Camera-type eye (tissue), 1 donor: ENCODE data around the gene GCNT2. TPM values are rescaled to one million over a fixed set of nuclear protein-coding genes. Genes with fewer than 3 reads are reported as not detected.

ENCODE experiments used
- total RNA-seq: library from RNA; depleted of rRNA; stranded (reverse); fragments of >200 nt; gene quantifications from one replicate; pipeline ENCODE4 v1.2.3, GENCODE V29; 2014

GCNT2 gene
- 34.2 TPM for total RNA-seq

GRCh38 chr6:10521104-10521808, at the start of gene GCNT2:
TSS of gene GCNT2 (plus strand) at chr6:10521351. CDS start at chr6:10528912, 7,561 bp downstream.

Other genes with a start within 250 kb of the GCNT2 start
- 30.1 TPM for gene TFAP2A, start 106.3 kb upstream of the GCNT2 start, total RNA-seq
- gene C6orf52, start 173.3 kb downstream of the GCNT2 start, total RNA-seq, result not detected
- gene PAK1IP1, start 173.6 kb downstream of the GCNT2 start, total RNA-seq, result 12.8 TPM
- 73.2 TPM for gene TMEM14C, start 201.7 kb downstream of the GCNT2 start, total RNA-seq
- gene TMEM14B, start 226.5 kb downstream of the GCNT2 start, total RNA-seq, result 61.5 TPM